AG04450 (cell line): ENCODE data around the gene MORC1. TPM values are rescaled to one million over a fixed set of nuclear protein-coding genes. Genes with fewer than 3 reads are reported as not detected.

ENCODE experiments used
- CTCF ChIA-PET: fragments of 300-600, 350-600 bp; formaldehyde crosslinking; extraction: SDS; loops from one replicate; lab custom pipeline; 2022; ENCODE audit warnings: antibody characterized with exemption, inconsistent platforms; lab: Charles Lee
- POLR2A ChIA-PET: fragments of 350-600 bp; formaldehyde crosslinking; extraction: SDS; loops from one replicate; lab custom pipeline; 2021; ENCODE audit warnings: antibody characterized with exemption, inconsistent platforms; lab: Yijun Ruan, JAX
- DNase-seq: peaks from one replicate; pipeline ENCODE4 v3.0.0-alpha.2; 2011; ENCODE audit warnings: low read depth, low spot score
- H3K27ac ChIP-seq: one replicate; pipeline ENCODE4 v1.5.1; 2012; ENCODE audit warnings: low read depth, low read length, control low read depth
- H3K27me3 ChIP-seq: one replicate; pipeline ENCODE4 v1.6.0; 2012; ENCODE audit warnings: low read length; ENCODE audit not compliant: control insufficient read depth, insufficient read depth
- H3K4me3 ChIP-seq: 2 replicates; pipeline ENCODE4 v1.5.1; 2011; ENCODE audit warnings: mild to moderate bottlenecking, low read depth, low read length, control low read depth
- H3K9me3 ChIP-seq: 2 replicates; pipeline ENCODE4 v1.5.1; 2012; ENCODE audit warnings: low read length; ENCODE audit not compliant: control insufficient read depth, insufficient read depth
- CTCF ChIP-seq: IDR thresholded peaks from 2 replicates; pipeline ENCODE4 v1.5.1; 2011; ENCODE audit warnings: low read depth, low read length, control low read depth, inconsistent platforms
- polyA plus RNA-seq: library from polyadenylated mRNA; depleted of rRNA; stranded (reverse); fragments of >200 nt; gene quantifications from 2 replicates; pipeline ENCODE4 v1.2.3, GENCODE V29; 2011

Gene MORC1
- polyA plus RNA-seq, 1 experiment = not detected

- ChIA-PET CTCF (no interaction called here), POLR2A (no interaction called here)
- Histone ChIP-seq H3K27ac (no peak overlapping the region), H3K9me3 (no peaks in the 10 kb centered on the region), H3K27me3 (no peaks in the 10 kb centered on the region), H3K4me3 (no peak overlapping the region)
- no peak for DNase-seq
- no peak for TF ChIP-seq CTCF
Measured at GRCh38 chr3:109152320-109152719, 34.4 kb upstream of the MORC1 start.

GRCh38 chr3:109149078-109149477 lies 31.1 kb upstream of the MORC1 start:
- H3K4me3 ChIP-seq = no peak overlapping the region
- ChIA-PET CTCF (no interaction called here), POLR2A (no interaction called here)
- DNase-seq = no peak
- H3K27me3 ChIP-seq = no peaks in the 10 kb centered on the region
- H3K9me3 ChIP-seq = no peaks in the 10 kb centered on the region
- no peak for TF ChIP-seq CTCF
- no peak overlapping the region for H3K27ac ChIP-seq

GRCh38 chr3:109143646-109144045 lies 25.7 kb upstream of the MORC1 start:
- Histone ChIP-seq H3K27me3 (no peaks in the 10 kb centered on the region), H3K4me3 (no peak overlapping the region), H3K27ac (no peak overlapping the region), H3K9me3 (no peaks in the 10 kb centered on the region)
- CTCF ChIA-PET = no interaction called here
- TF ChIP-seq CTCF = no peak
- DNase-seq = no peak
- POLR2A ChIA-PET = no interaction called here

- ChIA-PET POLR2A (no interaction called here), CTCF (no interaction called here)
- no peaks in the 10 kb centered on the region for H3K9me3 ChIP-seq
- H3K27ac ChIP-seq = no peak overlapping the region
- H3K4me3 ChIP-seq = no peak overlapping the region
- no peak for DNase-seq
- H3K27me3 ChIP-seq = no peaks in the 10 kb centered on the region
- no peak for TF ChIP-seq CTCF
Measured at GRCh38 chr3:109140318-109140717, 22.4 kb upstream of the MORC1 start.

- no peak overlapping the region for H3K4me3 ChIP-seq
- no peak for TF ChIP-seq CTCF
- no peaks in the 10 kb centered on the region for H3K9me3 ChIP-seq
- H3K27me3 ChIP-seq = no peaks in the 10 kb centered on the region
- ChIA-PET CTCF (no interaction called here), POLR2A (no interaction called here)
- no peak overlapping the region for H3K27ac ChIP-seq
- DNase-seq = no peak
Measured at GRCh38 chr3:109137761-109138160, 19.8 kb upstream of the MORC1 start.
